ENCODE results near the gene CPED1.
"Not testable (repeated sequence)": the region's sequence is repeated elsewhere in the genome, so short reads cannot be mapped to it uniquely, and the experiment has no call there.

The CPED1 gene

GRCh38 chr7:121054925-121055324 is 66.4 kb downstream of the CPED1 start:
- ATAC-seq = no peak
- TF ChIP-seq RARB (CRISPR knock-in tag; IDR thresholded peaks at IDR 0.05) (no peak), TCF4 (CRISPR knock-in tag; IDR thresholded peaks at IDR 0.05; ENCODE audit: borderline replicate concordance) (no peak), ZNF8 (CRISPR knock-in tag; IDR thresholded peaks at IDR 0.05) (peak; percentile 96)

- TF ChIP-seq CREB5 (CRISPR knock-in tag; IDR thresholded peaks at IDR 0.05; ENCODE audit: low read depth) (no peak), PATZ1 (CRISPR knock-in tag; IDR thresholded peaks at IDR 0.05; ENCODE audit: borderline replicate concordance) (no peak), OSR1 (CRISPR knock-in tag; IDR thresholded peaks at IDR 0.05) (no peak), ZNF8 (CRISPR knock-in tag; IDR thresholded peaks at IDR 0.05) (no peak), TCF4 (CRISPR knock-in tag; IDR thresholded peaks at IDR 0.05; ENCODE audit: borderline replicate concordance) (no peak), ARNTL (CRISPR knock-in tag; IDR thresholded peaks at IDR 0.05; ENCODE audit: borderline replicate concordance, low read depth) (no peak), ZC3H10 (CRISPR knock-in tag; IDR thresholded peaks at IDR 0.05) (no peak), TSHZ2 (CRISPR knock-in tag; IDR thresholded peaks at IDR 0.05) (no peak), ZFP3 (CRISPR knock-in tag; IDR thresholded peaks at IDR 0.05) (no peak), ZNF70 (CRISPR knock-in tag; IDR thresholded peaks at IDR 0.05) (no peak), POU6F1 (CRISPR knock-in tag; IDR thresholded peaks at IDR 0.05; ENCODE audit: borderline replicate concordance, low read depth) (no peak), CSDC2 (CRISPR knock-in tag; IDR thresholded peaks at IDR 0.05) (no peak)
- ATAC-seq = no peak
Measured at GRCh38 chr7:121057878-121058277, 69.4 kb downstream of the CPED1 start.

GRCh38 chr7:121058975-121059374 is 70.5 kb downstream of the CPED1 start:
- ATAC-seq = no peak
- TF ChIP-seq RARB (CRISPR knock-in tag; IDR thresholded peaks at IDR 0.05) (no peak), ZFP3 (CRISPR knock-in tag; IDR thresholded peaks at IDR 0.05) (no peak), ZFP30 (CRISPR knock-in tag; IDR thresholded peaks at IDR 0.05) (no peak), ISL1 (CRISPR knock-in tag; IDR thresholded peaks at IDR 0.05) (no peak), OSR1 (CRISPR knock-in tag; IDR thresholded peaks at IDR 0.05) (no peak), BACH2 (CRISPR knock-in tag; IDR thresholded peaks at IDR 0.05; ENCODE audit: borderline replicate concordance) (no peak), ARNTL (CRISPR knock-in tag; IDR thresholded peaks at IDR 0.05; ENCODE audit: borderline replicate concordance, low read depth) (no peak), TCF4 (CRISPR knock-in tag; IDR thresholded peaks at IDR 0.05; ENCODE audit: borderline replicate concordance) (no peak), ZNF8 (CRISPR knock-in tag; IDR thresholded peaks at IDR 0.05) (no peak), SNAI2 (CRISPR knock-in tag; IDR thresholded peaks at IDR 0.05) (no peak), GLIS3 (CRISPR knock-in tag; IDR thresholded peaks at IDR 0.05) (no peak), ZNF70 (CRISPR knock-in tag; IDR thresholded peaks at IDR 0.05) (no peak), TOX (CRISPR knock-in tag; IDR thresholded peaks at IDR 0.05; ENCODE audit: borderline replicate concordance) (no peak), CSRNP3 (CRISPR knock-in tag; IDR thresholded peaks at IDR 0.05) (no peak), PATZ1 (CRISPR knock-in tag; IDR thresholded peaks at IDR 0.05; ENCODE audit: borderline replicate concordance) (no peak)

- not testable (repeated sequence) for ATAC-seq
Measured at GRCh38 chr7:121059979-121060509, 71.5 kb downstream of the CPED1 start.

All from SK-N-SH treated with all-trans-retinoic acid at 6 μM for 48 hours (cell line).